ENCODE results near the gene SLC27A6.

DNA sequence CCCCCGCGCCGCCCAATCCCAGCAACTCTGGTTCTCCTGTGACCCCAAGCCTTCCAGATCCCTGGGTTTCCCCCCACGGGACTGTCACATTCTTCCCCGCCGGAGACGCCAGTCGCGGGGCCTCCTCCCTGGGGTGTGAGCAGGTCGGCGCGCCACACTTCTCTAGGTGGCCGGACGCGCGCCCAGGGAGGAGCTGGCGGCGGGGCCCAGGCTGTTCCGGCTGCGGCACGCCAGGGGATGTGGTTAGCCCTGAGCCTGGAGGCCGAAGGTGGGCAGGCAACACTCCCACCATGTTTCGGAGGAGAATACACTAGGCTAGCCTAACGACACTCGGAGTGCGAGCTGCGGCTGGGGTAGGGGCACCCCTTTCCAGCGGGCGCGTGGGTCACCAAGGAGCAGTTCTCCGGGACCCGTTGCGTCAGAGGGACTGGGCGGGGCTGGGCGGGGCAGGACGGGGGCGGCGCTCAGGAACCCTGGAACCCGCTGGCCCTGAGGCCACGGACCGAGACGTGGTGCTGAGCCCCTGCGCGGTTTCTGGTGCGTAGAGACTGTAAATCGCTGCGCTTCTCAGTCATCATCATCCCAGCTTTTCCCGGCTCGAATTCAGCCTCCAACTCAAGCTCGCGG, at the start of gene SLC27A6:
- TF ChIP-seq, protein P1, sequence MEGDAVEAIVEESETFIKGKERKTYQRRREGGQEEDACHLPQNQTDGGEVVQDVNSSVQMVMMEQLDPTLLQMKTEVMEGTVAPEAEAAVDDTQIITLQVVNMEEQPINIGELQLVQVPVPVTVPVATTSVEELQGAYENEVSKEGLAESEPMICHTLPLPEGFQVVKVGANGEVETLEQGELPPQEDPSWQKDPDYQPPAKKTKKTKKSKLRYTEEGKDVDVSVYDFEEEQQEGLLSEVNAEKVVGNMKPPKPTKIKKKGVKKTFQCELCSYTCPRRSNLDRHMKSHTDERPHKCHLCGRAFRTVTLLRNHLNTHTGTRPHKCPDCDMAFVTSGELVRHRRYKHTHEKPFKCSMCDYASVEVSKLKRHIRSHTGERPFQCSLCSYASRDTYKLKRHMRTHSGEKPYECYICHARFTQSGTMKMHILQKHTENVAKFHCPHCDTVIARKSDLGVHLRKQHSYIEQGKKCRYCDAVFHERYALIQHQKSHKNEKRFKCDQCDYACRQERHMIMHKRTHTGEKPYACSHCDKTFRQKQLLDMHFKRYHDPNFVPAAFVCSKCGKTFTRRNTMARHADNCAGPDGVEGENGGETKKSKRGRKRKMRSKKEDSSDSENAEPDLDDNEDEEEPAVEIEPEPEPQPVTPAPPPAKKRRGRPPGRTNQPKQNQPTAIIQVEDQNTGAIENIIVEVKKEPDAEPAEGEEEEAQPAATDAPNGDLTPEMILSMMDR (IDR thresholded peaks at IDR 0.05): no peak
- TF ChIP-seq ZFX (IDR thresholded peaks at IDR 0.05; ENCODE audit: borderline replicate concordance): no peak

Data from 22Rv1 (cell line).